HG03378 (cell line): Measurements from ENCODE around the gene HDAC7.
A peak's percentile ranks its signal among the peaks of the same experiment; 100 is the strongest.

ENCODE experiments used
- ATAC-seq: cut with Tn5 transposase; IDR thresholded peaks from one replicate; pipeline ENCODE4 v1.9.1; 2021; ENCODE audit warnings: mild to moderate bottlenecking, moderate library complexity; ENCODE audit not compliant: unreplicated experiment

HDAC7 gene

GRCh38 chr12:47819896-47820630 lies at the start of gene HDAC7:
HDAC7 (minus strand) TSS chr12:47819903; CDS start chr12:47819785, 118 bp downstream.
- ATAC-seq: no peak

DNA sequence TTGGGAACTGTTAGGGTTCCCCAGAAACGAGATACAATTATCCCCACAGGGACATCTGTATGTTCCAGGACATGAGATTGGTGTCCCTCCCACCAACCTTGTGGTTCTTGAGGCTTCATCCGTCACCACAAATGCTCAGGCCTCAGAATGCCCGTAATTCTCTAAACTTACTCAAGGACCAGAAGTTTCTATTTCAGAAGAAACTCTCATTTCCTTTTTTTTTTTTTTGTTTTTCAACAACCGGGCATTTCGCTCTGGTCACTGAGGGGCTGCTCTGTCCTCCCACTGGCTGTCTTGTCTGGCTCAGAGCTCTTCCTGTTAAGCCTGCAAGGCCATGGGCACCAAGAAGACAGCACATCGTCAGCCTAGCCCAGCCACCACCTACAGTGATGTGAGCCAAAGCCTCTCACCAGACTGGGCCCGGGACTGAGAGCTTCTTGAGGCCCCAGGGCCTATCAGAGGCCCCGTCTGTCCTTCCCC lies 48.9 kb upstream of the HDAC7 start:
- ATAC-seq: peak; percentile 70

GRCh38 chr12:47868041-47868440 lies 48.3 kb upstream of the HDAC7 start:
- peak; percentile 1 for ATAC-seq

GRCh38 chr12:47867495-47867941 lies 47.8 kb upstream of the HDAC7 start:
- ATAC-seq: no peak

DNA sequence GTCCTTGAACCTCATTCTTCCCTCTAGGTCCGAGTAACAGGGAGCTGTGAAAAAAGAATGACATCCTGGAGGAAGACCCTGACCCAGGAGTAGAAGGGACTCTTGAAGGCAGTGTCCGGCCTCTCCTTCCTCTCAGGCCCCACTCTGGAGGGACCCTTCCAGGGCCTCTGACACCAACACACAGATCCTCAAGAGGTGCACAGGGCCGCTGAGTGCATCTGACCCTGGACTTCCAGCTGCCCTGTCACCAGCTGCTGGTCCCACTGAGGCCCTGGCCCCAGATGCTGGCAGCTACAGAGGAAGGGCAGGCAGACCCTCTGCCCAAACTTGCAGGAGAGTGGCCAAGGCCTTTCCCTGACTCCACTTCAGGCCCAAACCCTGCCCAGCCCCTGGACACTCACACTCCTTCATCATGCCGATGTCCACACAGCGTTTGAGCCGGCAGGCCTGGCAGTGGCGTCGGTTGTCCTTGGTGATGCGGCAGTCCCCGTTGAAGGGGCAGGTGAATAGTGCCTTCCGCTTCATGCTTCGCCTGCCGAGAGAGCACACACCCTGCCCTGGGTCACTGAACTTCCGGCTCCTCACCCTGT lies 45.0 kb upstream of the HDAC7 start:
- ATAC-seq: no peak

DNA sequence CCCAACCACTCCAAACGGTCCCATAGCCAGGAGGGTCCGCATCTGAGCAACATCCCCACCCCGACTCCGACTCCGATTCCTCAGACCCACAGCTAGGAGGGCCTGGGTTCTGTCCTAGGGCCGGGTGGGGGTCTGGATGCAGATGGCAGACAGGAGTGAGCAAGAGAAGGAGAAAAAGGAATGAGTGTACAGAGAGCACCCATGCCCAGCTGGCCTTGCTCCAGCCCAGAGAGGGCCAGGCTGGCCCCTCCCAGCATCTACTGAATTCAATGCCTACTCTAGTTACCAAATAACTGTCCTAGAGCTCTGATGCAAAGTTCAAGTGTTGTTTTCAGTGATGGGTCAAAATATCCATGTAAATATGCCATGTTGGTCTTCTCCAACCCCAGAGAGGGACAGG lies 44.3 kb upstream of the HDAC7 start:
- no peak for ATAC-seq

- no peak for ATAC-seq
Observed at GRCh38 chr12:47863467-47863866, 43.8 kb upstream of the HDAC7 start.

- ATAC-seq: no peak
Observed at GRCh38 chr12:47862881-47863280, 43.2 kb upstream of the HDAC7 start.

GRCh38 chr12:47862167-47862750 lies 42.6 kb upstream of the HDAC7 start:
- no peak for ATAC-seq

DNA sequence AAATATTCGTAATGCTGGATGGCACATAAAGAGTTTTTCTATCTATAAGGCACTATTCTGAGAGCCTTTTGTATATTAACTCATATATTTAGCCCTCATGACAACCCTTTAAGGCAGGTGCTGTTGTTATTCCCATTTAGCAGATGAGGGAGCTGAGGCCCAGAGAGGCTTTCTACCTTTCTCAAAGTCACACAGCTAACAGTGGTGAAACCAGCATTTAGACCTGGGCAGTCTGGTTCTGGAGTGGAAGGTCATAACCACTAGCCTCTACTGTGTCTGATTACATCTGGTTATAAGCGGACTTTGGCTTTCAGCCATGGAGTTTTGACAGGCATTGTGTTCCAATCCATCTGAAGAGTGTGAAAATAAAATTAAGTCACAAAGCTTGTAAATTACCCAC lies 41.2 kb upstream of the HDAC7 start:
- ATAC-seq: no peak

GRCh38 chr12:47860279-47860841 lies 40.7 kb upstream of the HDAC7 start:
- no peak for ATAC-seq

DNA sequence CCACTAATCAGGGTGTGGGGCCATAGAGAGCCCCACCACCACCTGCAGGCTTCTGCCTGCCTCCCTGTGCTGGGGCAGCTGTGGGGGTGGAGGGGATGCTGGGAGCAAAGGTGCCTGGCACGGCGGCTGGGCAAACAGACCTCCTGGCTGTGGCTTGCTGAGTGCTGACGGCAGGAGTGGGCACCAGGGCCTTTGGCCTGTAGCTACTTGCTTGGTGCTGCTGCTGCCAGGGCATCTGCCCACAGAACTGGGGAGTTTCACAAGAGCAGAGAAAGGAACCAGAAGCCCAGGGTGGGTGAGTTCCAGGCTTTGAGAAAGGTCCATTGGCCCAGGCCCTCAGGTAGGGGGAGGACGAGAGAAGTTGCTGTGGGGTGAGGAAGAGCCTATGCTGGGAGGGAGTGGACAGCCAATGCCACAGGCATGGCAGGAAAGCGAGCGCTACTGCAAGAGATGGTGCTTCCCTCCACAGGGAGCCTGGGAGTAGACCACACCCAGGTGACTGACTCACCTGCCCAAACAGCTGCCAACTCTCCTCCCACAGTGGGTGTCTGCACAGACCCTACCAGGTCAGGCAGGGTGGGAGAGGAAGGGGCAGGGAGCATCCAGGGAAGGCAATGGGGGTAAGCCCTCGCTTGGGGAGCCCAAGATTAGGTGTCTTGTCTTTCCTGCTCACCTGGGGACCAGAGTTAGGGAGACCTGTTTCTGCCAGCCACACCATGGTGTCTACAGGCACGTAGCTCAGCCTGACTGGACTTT lies 39.0 kb upstream of the HDAC7 start:
- ATAC-seq: no peak

DNA sequence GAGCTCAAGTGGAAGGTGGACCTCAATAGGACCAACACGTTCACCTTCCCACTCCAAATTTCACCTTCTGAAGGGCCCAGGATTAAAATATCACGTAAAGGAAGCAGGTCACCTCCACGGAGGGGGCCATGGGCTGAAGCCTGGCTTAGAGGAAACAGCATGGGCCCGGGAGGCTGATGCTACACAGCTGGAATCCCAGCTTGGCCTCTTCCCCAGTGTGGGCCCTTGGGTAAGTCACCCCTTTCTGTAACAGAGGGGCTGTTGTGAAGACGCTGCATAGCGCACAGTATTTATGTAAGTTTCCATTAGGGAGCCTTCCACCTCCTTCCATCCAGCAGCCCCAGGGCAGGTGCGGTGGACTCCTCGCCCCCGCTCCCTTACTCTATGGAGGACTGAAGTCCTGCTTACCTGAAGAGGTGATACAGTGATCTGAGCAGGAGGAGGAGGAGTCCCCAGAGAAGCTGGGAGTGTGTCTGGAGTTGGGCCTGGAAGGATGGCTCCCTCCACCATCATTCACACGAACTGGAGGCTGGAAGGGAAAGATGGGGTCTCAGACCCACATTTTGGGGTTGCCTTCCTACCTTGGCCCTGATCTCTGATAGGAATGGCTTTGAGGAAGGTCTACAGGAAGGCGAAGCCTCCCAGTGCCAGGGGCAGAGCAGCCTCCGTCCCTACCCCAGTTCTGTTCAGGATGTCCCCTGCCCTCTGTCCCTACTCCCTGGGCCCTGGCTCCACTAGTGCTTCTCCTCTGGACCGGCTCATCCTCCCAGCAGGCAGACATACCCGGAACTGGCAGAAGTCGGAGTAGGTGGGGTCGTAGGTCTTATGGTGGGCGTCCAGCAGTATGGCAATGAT lies 37.2 kb upstream of the HDAC7 start:
- no peak for ATAC-seq

DNA sequence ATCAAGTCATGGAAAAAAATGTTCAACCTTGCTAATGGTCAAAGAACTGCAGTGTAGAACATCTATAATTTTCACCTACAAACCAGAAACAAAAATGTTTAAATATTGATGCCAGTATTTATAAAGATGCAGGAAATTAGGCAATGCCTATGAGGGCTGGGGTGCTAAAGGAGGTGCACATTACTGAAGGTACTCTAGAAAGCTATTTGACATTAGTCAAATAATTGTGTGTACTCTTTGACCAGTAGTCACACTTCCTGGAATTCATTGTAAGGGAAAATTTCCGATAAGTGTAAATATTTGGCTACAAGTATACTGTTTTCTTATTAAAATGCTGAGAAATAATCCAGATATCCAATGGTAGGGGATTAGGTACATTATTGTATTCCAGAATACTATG lies 36.4 kb upstream of the HDAC7 start:
- no peak for ATAC-seq

- ATAC-seq: no peak
Observed at GRCh38 chr12:47855502-47855901, 35.8 kb upstream of the HDAC7 start.

DNA sequence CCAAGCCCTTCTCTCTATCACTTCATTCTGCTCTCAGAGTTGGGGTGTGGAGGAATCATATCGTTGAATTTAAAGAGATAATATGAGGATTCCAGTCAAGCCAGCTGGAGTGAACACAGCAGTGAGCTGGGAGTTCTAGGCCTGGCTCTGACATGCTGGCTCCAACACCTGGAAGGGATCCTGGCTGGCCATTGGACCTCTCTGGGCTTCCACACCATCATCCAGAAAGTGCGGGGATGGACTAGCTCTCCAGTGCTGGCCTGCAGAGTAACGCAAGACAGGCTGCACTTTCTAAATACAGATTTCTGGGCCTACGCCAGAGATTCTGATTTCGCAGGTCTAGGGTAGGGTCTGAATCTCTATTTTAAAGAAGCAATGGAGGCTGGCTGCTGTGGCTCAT lies 34.8 kb upstream of the HDAC7 start:
- no peak for ATAC-seq

DNA sequence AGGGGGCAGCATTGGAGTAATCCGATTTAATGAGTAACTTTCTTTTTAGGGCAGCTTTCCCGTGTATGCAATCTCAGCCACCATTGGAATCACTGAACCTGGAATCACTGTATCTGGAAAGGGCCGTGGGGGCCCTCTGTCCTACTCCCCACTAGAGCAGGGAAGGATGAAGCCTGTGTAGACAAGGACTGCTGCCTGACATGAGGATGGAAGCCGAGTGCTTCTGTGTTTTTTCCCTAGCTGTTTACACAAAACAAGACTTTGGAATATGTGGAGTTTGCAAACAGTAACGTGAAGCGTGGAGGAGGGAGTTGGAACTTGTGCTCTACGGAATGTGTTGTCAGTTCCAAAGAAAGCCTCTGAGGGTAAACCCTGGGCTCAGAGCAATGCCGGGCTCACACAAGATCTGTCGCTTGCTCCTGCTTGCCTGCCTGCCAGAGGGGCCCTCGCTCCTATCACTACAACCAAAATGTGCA lies 32.4 kb upstream of the HDAC7 start:
- no peak for ATAC-seq

GRCh38 chr12:47851303-47851952 lies 31.7 kb upstream of the HDAC7 start:
- ATAC-seq: no peak
